RWPE1 (cell line): Measurements from ENCODE around the gene SERPINA4.
"Not testable (repeated sequence)": the region's sequence is repeated elsewhere in the genome, so short reads cannot be mapped to it uniquely, and the experiment has no call there.

Source experiments
- CTCF ChIA-PET: fragments of 350-600 bp; sonication (Branson Sonifier 250); formaldehyde crosslinking; extraction: SDS; loops from one replicate; lab custom pipeline; 2021; lab: Yijun Ruan, JAX
- POLR2A ChIA-PET: fragments of 400-600 bp; formaldehyde crosslinking; extraction: SDS; loops from one replicate; lab custom pipeline; 2020; ENCODE audit warnings: antibody characterized with exemption; ENCODE audit not compliant: low non-redundant PET; lab: Yijun Ruan, JAX
- DNase-seq: peaks from one replicate; pipeline ENCODE4 v3.0.0; 2012; ENCODE audit warnings: low spot score
- H3K27ac ChIP-seq: fragments of 450-650 bp; 2 replicates; pipeline ENCODE4 v1.5.1; 2017
- TF ChIP-seq, protein P1 (sequence below): fragments of 450-650 bp; conservative IDR thresholded peaks from 2 replicates; pipeline ENCODE4 v1.5.1; 2017; ENCODE audit warnings: low read depth, mild to moderate bottlenecking

Gene SERPINA4

DNA sequence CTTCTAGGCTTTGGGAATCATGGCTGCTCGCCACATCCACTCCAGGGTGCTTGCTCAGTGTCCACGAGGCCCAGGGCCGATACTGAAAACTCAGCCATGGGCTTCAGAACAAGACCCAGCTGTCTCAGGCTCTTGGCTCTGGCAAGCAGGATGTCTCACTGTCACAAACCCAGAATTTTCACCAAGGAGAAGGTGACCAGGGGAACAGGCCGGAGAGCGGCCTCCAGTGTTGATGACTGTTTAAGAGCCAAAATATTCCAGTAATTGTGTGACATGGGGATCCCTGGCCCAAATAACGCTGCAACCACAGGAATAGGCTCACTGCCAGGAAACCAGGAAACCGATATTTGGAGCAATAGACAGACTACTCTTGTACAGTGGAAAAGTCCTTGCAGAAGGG is 10.2 kb downstream of the SERPINA4 start:
- TF ChIP-seq, protein P1, sequence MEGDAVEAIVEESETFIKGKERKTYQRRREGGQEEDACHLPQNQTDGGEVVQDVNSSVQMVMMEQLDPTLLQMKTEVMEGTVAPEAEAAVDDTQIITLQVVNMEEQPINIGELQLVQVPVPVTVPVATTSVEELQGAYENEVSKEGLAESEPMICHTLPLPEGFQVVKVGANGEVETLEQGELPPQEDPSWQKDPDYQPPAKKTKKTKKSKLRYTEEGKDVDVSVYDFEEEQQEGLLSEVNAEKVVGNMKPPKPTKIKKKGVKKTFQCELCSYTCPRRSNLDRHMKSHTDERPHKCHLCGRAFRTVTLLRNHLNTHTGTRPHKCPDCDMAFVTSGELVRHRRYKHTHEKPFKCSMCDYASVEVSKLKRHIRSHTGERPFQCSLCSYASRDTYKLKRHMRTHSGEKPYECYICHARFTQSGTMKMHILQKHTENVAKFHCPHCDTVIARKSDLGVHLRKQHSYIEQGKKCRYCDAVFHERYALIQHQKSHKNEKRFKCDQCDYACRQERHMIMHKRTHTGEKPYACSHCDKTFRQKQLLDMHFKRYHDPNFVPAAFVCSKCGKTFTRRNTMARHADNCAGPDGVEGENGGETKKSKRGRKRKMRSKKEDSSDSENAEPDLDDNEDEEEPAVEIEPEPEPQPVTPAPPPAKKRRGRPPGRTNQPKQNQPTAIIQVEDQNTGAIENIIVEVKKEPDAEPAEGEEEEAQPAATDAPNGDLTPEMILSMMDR, result no peak
- DNase-seq, result no peak
- peak overlapping the region; percentile 37; the same call in 1 of the 2 replicates for H3K27ac ChIP-seq
- POLR2A ChIA-PET, result no interaction called here
- CTCF ChIA-PET, result no interaction called here

DNA sequence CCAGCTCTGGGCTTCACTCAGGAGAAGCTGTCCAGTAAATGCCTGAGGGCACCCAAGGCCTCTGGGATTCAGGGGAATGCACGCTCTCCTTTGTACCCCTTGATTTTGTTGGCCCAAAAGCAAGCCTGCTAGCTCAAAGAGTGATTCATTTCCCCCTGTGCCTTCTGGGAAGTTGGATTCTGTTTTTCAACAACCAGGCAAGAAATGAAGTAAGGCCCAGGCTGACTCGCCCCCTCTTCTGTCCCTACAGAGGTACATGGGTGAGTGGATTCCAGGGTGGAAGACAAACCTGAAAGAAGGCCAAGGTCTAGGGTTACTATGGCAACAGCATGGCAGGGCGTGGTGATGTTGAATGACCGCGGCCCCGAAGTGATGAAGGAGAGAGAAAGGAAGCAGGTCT is 10.7 kb downstream of the SERPINA4 start:
- peak overlapping the region; percentile 37 for H3K27ac ChIP-seq
- ChIA-PET POLR2A (no interaction called here), CTCF (no interaction called here)
- DNase-seq, result peak; percentile 15
- TF ChIP-seq, protein P1, result no peak

DNA sequence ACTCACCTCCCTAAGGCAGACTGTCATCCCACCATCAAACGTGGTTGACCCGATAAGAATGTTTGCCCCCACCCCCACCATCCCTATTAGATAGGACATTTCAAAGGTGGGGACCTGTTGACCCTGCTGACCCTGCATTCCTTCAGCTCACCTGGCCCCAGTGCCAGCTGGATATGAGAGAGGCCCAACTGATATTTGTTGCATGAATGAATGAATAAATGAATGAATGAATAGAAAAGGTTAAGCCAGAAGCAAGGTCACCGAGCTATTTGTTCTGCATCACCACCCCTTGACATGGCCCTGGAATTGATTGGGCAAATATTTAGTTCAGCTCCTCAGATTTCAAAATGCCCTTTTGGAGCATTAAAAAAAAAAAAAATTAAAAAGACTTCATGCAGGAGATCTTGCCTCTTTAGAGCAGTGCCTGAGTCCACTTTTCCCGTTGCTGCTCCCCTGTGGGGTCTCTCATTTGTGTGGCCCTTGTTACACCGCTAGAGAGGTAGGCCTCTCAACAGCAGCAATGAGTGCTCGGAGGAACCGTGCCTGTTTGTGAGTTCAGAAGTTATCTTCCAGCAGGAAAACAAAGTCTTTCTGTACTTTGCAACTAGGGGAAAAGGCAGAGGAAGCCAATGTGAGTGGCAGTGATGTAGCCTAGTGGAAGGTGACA is 11.5 kb downstream of the SERPINA4 start:
- no peak for DNase-seq
- TF ChIP-seq, protein P1, result no peak
- H3K27ac ChIP-seq, result no peak overlapping the region
- ChIA-PET POLR2A (no interaction called here), CTCF (interaction anchor here (0.6 kb wide), 1 partner anchor 76 kb away, joined by 3 read pairs; no protein-coding TSS in a partner anchor)

DNA sequence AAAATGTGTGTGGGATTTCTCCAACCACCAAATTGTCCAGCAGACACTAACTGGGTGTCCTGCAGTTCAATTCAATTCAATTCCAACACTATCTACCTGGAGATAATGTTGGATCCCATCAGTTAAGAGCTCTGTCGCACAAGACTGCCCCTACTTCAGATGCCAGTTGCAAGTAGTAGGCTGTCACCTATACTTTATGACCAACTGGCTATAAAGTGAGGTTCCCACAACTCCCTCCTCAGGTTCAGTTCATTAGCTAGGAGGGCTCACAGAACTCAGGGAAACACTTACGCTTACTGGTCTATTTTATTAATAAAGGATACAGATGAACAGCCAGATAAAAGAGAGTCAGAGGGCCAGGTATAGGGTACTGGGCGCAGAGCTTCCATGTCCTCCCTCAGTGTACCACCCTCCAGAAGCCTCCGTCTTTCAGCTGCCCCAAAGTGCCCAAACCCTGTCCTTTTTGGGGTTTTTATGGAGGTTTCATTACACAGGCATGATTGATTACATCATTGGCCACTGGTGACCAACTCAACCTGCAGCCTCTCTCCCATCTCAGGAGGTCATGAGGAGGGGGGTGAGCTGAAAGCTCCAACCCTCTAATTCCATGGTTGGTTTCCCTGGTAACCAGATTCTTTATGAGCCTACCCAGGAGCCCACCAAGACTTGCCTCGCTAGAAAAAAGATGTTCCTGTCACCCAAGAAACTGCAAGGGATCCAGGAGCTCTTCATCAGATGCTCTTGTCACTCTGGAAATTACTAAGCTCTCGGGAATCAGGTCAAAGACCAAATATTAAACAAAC is 12.4 kb downstream of the SERPINA4 start:
- TF ChIP-seq, protein P1, result no peak
- DNase-seq, result no peak
- ChIA-PET CTCF (no interaction called here), POLR2A (no interaction called here)
- no peak overlapping the region for H3K27ac ChIP-seq

DNA sequence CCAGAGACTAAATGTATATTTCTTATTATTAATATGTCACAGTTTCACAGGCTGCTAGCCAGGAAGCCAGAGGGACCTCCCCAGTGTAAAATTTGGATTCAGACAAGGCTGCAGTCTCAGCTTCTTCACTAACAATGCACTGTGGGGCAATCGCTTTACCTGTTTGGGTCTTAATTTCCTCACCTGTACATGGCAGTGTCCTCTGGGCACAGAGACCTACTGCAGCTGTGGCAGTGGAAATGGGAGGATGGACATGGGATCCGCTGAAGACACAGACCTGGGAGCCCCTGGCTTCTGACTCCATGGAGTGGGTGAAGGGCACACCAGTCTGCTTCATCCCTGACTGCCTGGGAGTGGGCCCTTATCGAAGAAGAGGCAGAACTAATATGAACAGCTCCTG is 13.1 kb downstream of the SERPINA4 start:
- DNase-seq, result no peak
- POLR2A ChIA-PET, result no interaction called here
- CTCF ChIA-PET, result no interaction called here
- TF ChIP-seq, protein P1, result no peak
- H3K27ac ChIP-seq, result no peak overlapping the region

DNA sequence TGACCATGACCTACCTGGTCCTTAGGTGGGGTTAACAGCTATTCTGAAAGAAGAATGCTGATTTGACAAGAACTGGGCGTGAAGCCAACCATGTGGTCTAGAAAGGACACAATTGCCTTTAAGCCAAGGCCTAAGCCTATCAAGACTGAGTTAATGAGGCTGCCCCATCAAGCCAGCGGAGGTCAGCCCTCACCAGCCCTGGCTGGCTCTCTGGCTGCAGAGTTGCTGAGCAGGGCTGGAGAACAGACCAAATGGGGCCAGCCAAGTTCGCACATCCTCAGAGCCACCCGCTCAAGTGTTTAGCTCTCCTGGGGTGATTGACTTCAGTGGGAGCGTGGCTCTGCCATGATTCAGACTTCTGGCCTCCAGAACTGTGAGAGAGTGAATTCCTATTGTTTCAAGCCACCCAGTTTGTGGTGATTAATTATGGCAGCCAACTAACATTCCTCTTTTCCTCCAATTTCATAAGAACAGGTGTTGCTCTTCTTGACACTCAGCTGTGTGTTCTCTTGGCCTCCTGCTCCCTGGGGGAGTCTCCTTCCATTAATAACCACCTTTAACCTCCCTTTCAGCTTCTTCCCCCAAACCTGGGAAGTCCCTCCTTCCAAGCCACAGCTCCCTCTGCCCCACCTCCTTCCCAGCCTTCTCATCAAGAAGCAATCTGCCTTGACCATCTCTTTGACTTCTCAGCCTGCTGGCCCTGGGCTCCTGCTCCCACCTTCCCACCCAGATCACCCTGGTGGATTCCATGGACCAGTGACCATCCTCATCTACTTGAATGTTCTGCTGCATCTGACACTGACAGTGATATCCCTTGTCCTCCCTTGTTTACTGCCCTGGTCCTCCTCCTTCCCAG is 14.7 kb downstream of the SERPINA4 start:
- DNase-seq, result no peak
- ChIA-PET CTCF (interaction anchor here (0.6 kb wide), 1 partner anchor 1475 kb away, joined by 3 read pairs; no protein-coding TSS in a partner anchor), POLR2A (no interaction called here)
- TF ChIP-seq, protein P1, result no peak
- H3K27ac ChIP-seq, result no peak overlapping the region

DNA sequence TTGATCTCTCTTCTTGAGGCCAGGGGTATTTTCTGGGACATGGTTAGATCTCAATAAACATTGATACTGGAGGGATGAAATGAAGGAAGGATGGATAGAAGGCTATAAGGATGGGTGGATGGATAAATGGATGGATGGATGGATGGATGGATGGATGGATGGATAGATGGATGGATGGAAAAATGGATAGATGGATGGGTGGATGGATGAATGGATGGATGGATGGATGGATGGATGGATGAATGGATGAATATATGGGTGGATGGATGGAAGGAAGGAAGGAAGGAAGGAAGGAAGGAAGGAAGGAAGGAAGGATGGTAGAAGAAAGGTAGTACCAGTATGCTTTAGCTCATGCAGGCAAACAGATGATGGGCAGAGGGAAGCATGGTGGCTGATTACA is 16.2 kb downstream of the SERPINA4 start:
- H3K27ac ChIP-seq, DNase-seq, POLR2A ChIA-PET, CTCF ChIA-PET: not testable (repeated sequence)
